HepG2 (cell line): ENCODE results near the gene AHNAK. TPM values are rescaled to one million over a fixed set of nuclear protein-coding genes. Genes with fewer than 3 reads are reported as not detected.
A peak's percentile ranks its signal among the peaks of the same experiment; 100 is the strongest.

Experiments
- BCL3 ChIP-seq: sonication (generic); formaldehyde crosslinking; IDR thresholded peaks from 2 replicates; pipeline ENCODE4 v1.5.1; 2020; ENCODE audit warnings: mild to moderate bottlenecking, missing genetic modification reagents, moderate library complexity
- FOSL1 ChIP-seq: sonication (generic); formaldehyde crosslinking; IDR thresholded peaks from 2 replicates; pipeline ENCODE4 v1.9.0; 2021; ENCODE audit warnings: missing genetic modification reagents, borderline replicate concordance
- GATAD1 ChIP-seq: IDR thresholded peaks from 2 replicates; pipeline ENCODE4 v1.6.1; 2016; ENCODE audit warnings: missing genetic modification reagents, missing compliant biosample characterization
- GTF3A ChIP-seq: sonication (generic); formaldehyde crosslinking; conservative IDR thresholded peaks from 2 replicates; pipeline ENCODE4 v1.4.0; 2020; ENCODE audit warnings: mild to moderate bottlenecking, missing genetic modification reagents
- HIC2 ChIP-seq: sonication (generic); formaldehyde crosslinking; IDR thresholded peaks from 2 replicates; pipeline ENCODE4 v1.9.0; 2022; ENCODE audit warnings: low read depth, missing genetic modification reagents
- HNRNPL ChIP-seq: fragments of 200-400 bp; formaldehyde crosslinking; IDR thresholded peaks from 2 replicates; pipeline ENCODE4 v1.6.1; 2017; ENCODE audit warnings: mild to moderate bottlenecking, low read depth, low read length
- HNRNPUL1 ChIP-seq: fragments of 200-400 bp; formaldehyde crosslinking; IDR thresholded peaks from 2 replicates; pipeline ENCODE4 v1.6.1; 2017; ENCODE audit warnings: low read depth, mild to moderate bottlenecking, low read length, moderate library complexity
- IRF9 ChIP-seq: sonication (generic); formaldehyde crosslinking; IDR thresholded peaks from 2 replicates; pipeline ENCODE4 v1.8.0; 2022; ENCODE audit warnings: missing genetic modification reagents, mild to moderate bottlenecking, borderline replicate concordance
- KLF11 ChIP-seq: IDR thresholded peaks from 2 replicates; pipeline ENCODE4 v1.6.1; 2016; ENCODE audit warnings: missing compliant biosample characterization
- MAZ ChIP-seq, 2 experiments: sonication (generic) in 1 of 2; formaldehyde crosslinking in 1 of 2; IDR thresholded peaks; 2 replicates each; pipeline versions ENCODE4 v1.5.0 to v1.6.1; 2012 to 2020; ENCODE audit warnings: low read depth in 2 of 2, mild to moderate bottlenecking in 2 of 2, borderline replicate concordance in 1 of 2, improper control_type of control experiment in 1 of 2, low read length in 1 of 2, missing genetic modification reagents in 1 of 2, moderate library complexity in 1 of 2
- NONO ChIP-seq, 2 experiments: fragments of 450-650 bp in 1 of 2; sonication (generic) in 1 of 2; formaldehyde crosslinking in 1 of 2; IDR thresholded peaks in 1 of 2; conservative IDR thresholded peaks in 1 of 2; 2 replicates each; pipeline versions ENCODE4 v1.6.1 to v1.8.0; 2017 to 2022; ENCODE audit warnings: mild to moderate bottlenecking in 1 of 2, missing genetic modification reagents in 1 of 2, moderate library complexity in 1 of 2
- SP2 ChIP-seq: sonication (generic); formaldehyde crosslinking; IDR thresholded peaks from 2 replicates; pipeline ENCODE4 v1.5.1; 2020; ENCODE audit warnings: mild to moderate bottlenecking, missing genetic modification reagents
- TBX3 ChIP-seq: fragments of 450-650 bp; IDR thresholded peaks from 2 replicates; pipeline ENCODE4 v1.6.1; 2017; ENCODE audit warnings: antibody characterized with exemption, mild to moderate bottlenecking, inconsistent platforms, borderline replicate concordance
- TEAD3 ChIP-seq: optimal IDR thresholded peaks from 2 replicates; pipeline ENCODE3; 2016; ENCODE audit warnings: borderline replicate concordance
- TRIM24 ChIP-seq: sonication (generic); formaldehyde crosslinking; IDR thresholded peaks from 2 replicates; pipeline ENCODE4 v1.8.0; 2022; ENCODE audit warnings: mild to moderate bottlenecking, missing genetic modification reagents
- U2AF2 ChIP-seq: fragments of 200-400 bp; formaldehyde crosslinking; IDR thresholded peaks from 2 replicates; pipeline ENCODE4 v1.6.1; 2017; ENCODE audit warnings: low read depth, mild to moderate bottlenecking, low read length
- ZFP36L2 ChIP-seq: sonication (generic); formaldehyde crosslinking; IDR thresholded peaks from 2 replicates; pipeline ENCODE4 v1.4.0; 2020; ENCODE audit warnings: missing genetic modification reagents
- ZIK1 ChIP-seq: sonication (generic); formaldehyde crosslinking; IDR thresholded peaks from 2 replicates; pipeline ENCODE4 v1.5.0; 2020; ENCODE audit warnings: mild to moderate bottlenecking, low read depth, missing genetic modification reagents, borderline replicate concordance
- ZNF10 ChIP-seq: sonication (generic); formaldehyde crosslinking; IDR thresholded peaks from 2 replicates; pipeline ENCODE4 v1.4.0; 2020; ENCODE audit warnings: mild to moderate bottlenecking, low read depth, missing genetic modification reagents, borderline replicate concordance
- ZNF503 ChIP-seq: sonication (generic); formaldehyde crosslinking; IDR thresholded peaks from 2 replicates; pipeline ENCODE4 v1.4.0; 2020; ENCODE audit warnings: missing genetic modification reagents
- ZNF530 ChIP-seq: sonication (generic); formaldehyde crosslinking; IDR thresholded peaks from 2 replicates; pipeline ENCODE4 v1.5.0; 2020; ENCODE audit warnings: low read depth, mild to moderate bottlenecking, missing genetic modification reagents
- ZNF552 ChIP-seq: sonication (generic); formaldehyde crosslinking; IDR thresholded peaks from 2 replicates; pipeline ENCODE4 v1.9.0; 2022; ENCODE audit warnings: missing genetic modification reagents, mild to moderate bottlenecking, borderline replicate concordance
- ZNF567 ChIP-seq: sonication (generic); formaldehyde crosslinking; IDR thresholded peaks from 2 replicates; pipeline ENCODE4 v1.8.1; 2023; ENCODE audit warnings: mild to moderate bottlenecking, missing genetic modification reagents, borderline replicate concordance
- polyA plus RNA-seq, 8 experiments: library from polyadenylated mRNA; depleted of rRNA in 3 of 8; stranded (reverse) in 7 of 8; unstranded in 1 of 8; fragments of >200 nt; fragmentation: Illumina TruSeq in 4 of 8; extraction: Trizol in 4 of 8; gene quantifications; 2 replicates each; pipeline versions ENCODE4 v1.2.1 to v1.2.3, GENCODE V29; 2011 to 2016; ENCODE audit warnings: low read depth in 4 of 8, missing spikeins in 1 of 8, mixed read lengths in 1 of 8; ENCODE audit not compliant: insufficient read depth in 1 of 8
- total RNA-seq, 5 experiments: library from RNA; depleted of rRNA; stranded (reverse); fragments of >200 nt; fragmentation: Illumina TruSeq; extraction: Trizol; gene quantifications; 2 replicates each; pipeline ENCODE4 v1.2.3, GENCODE V29; 2016; ENCODE audit warnings: low read depth in 1 of 5

AHNAK gene
- total and polyA plus RNA-seq, 2 of the 13 experiments (the other 11 are each of a cell fraction or from before 2014, with no cell fraction given), result 23.4 to 25.0 TPM

GRCh38 chr11:62472063-62472884 is 74.3 kb downstream of the AHNAK start (continued):
- TF ChIP-seq FOSL1 (peak; percentile 60; the same call in 1 of the 2 replicates), ZNF10 (CRISPR knock-in tag) (no peak), NONO (IDR thresholded peaks at IDR 0.05) (no peak), NONO (CRISPR knock-in tag; conservative IDR thresholded peaks at IDR 0.05) (no peak), MAZ (IDR thresholded peaks at IDR 0.05; ENCODE audit: borderline replicate concordance, low read depth, low read length) (no peak), MAZ (CRISPR knock-in tag; IDR thresholded peaks at IDR 0.05; ENCODE audit: low read depth) (no peak), ZFP36L2 (CRISPR knock-in tag) (no peak), TEAD3 (peak; percentile 53), ZNF552 (CRISPR knock-in tag) (no peak), TRIM24 (CRISPR knock-in tag) (no peak), HNRNPL (no peak), GTF3A (CRISPR knock-in tag) (no peak), HNRNPUL1 (no peak), SP2 (CRISPR knock-in tag) (no peak), KLF11 (CRISPR knock-in tag) (no peak), GATAD1 (CRISPR knock-in tag) (peak; percentile 23; the same call in 1 of the 2 replicates), ZNF530 (CRISPR knock-in tag) (no peak), IRF9 (CRISPR knock-in tag) (no peak), HIC2 (CRISPR knock-in tag) (no peak), ZNF503 (CRISPR knock-in tag) (no peak), U2AF2 (no peak), BCL3 (CRISPR knock-in tag) (no peak), TBX3 (no peak), ZIK1 (CRISPR knock-in tag) (no peak), ZNF567 (CRISPR knock-in tag) (no peak)
